ENCODE data around the gene SERPINA3.

GRCh38 chr14:94646066-94646465, 33.9 kb downstream of the SERPINA3 start:
- TF ChIP-seq POLR2A (IDR thresholded peaks at IDR 0.05; ENCODE audit: low read depth, low read length) (no peak), POLR2AphosphoS5 (IDR thresholded peaks at IDR 0.05; ENCODE audit: low read depth, low read length) (no peak), TAF1 (IDR thresholded peaks at IDR 0.05; ENCODE audit: borderline replicate concordance, low read depth, low read length) (no peak)
